Naive thymus-derived CD4-positive, alpha-beta T cell (primary cell): ENCODE data around the gene SERPINA10. TPM values are rescaled to one million over a fixed set of nuclear protein-coding genes. Genes with fewer than 3 reads are reported as not detected.
"Not testable (repeated sequence)": the region's sequence is repeated elsewhere in the genome, so short reads cannot be mapped to it uniquely, and the experiment has no call there.

ENCODE experiments used
- ATAC-seq: fragments of 150-1000 bp; cut with Tn5 transposase; 2 replicates; pipeline ENCODE4 v1.10.0; 2021; ENCODE audit warnings: mild to moderate bottlenecking, moderate library complexity
- CTCF ChIA-PET: fragments of 350-600 bp; sonication (Branson Sonifier 250); formaldehyde crosslinking; loops from one replicate; lab custom pipeline; 2021; ENCODE audit warnings: antibody characterized with exemption; lab: Charles Lee
- POLR2A ChIA-PET: fragments of 350-600 bp; sonication (Branson Sonifier 250); formaldehyde crosslinking; loops from one replicate; lab custom pipeline; 2021; ENCODE audit warnings: antibody characterized with exemption, inconsistent platforms; lab: Charles Lee
- DNase-seq, 9 donors: peaks; one replicate each; pipeline versions ENCODE4 v3.0.0 to v3.0.0-alpha.2; 2020 to 2022; ENCODE audit warnings: mixed read lengths in 1 of 9
- H3K27ac ChIP-seq: one replicate; pipeline ENCODE4 v1.7.0; 2013; ENCODE audit warnings: mild to moderate bottlenecking, low read depth, low read length, moderate library complexity
- H3K27me3 ChIP-seq, 2 donors: one replicate each; pipeline ENCODE4 v1.7.0; 2013; ENCODE audit warnings: low read length in 2 of 2, mild to moderate bottlenecking in 2 of 2, moderate library complexity in 2 of 2; ENCODE audit not compliant: control insufficient read depth in 2 of 2, insufficient read depth in 2 of 2
- H3K36me3 ChIP-seq, 3 experiments: 1 replicate in 2 of 3; 2 replicates in 1 of 3; pipeline ENCODE4 v1.7.0; 2013; ENCODE audit warnings: low read length in 3 of 3, mild to moderate bottlenecking in 3 of 3, moderate library complexity in 1 of 3; ENCODE audit not compliant: insufficient read depth in 3 of 3, control insufficient read depth in 2 of 3
- H3K4me1 ChIP-seq, 2 donors: one replicate each; pipeline ENCODE4 v1.7.0; 2013; ENCODE audit warnings: low read length in 2 of 2, mild to moderate bottlenecking in 2 of 2, moderate library complexity in 1 of 2; ENCODE audit not compliant: control insufficient read depth in 2 of 2, insufficient read depth in 2 of 2
- H3K4me3 ChIP-seq: 2 replicates; pipeline ENCODE4 v1.7.0; 2013; ENCODE audit warnings: mild to moderate bottlenecking, low read length
- H3K9me3 ChIP-seq, 3 experiments: 1 replicate in 2 of 3; 2 replicates in 1 of 3; pipeline ENCODE4 v1.7.0; 2013; ENCODE audit warnings: low read length in 3 of 3; ENCODE audit not compliant: control insufficient read depth in 2 of 3
- H3K27ac Mint-ChIP-seq, 9 donors: one replicate each; pipeline ENCODE4 v1.8.0; 2020 to 2022; ENCODE audit warnings: mixed read lengths in 9 of 9, mild to moderate bottlenecking in 8 of 9, moderate library complexity in 5 of 9, inconsistent platforms in 2 of 9
- H3K27me3 Mint-ChIP-seq, 5 donors: one replicate each; pipeline ENCODE4 v1.8.0; 2021 to 2022; ENCODE audit warnings: mixed read lengths in 5 of 5, mild to moderate bottlenecking in 1 of 5
- H3K36me3 Mint-ChIP-seq, 5 donors: one replicate each; pipeline ENCODE4 v1.8.0; 2020 to 2022; ENCODE audit warnings: mixed read lengths in 5 of 5, mild to moderate bottlenecking in 3 of 5, inconsistent platforms in 1 of 5
- H3K4me1 Mint-ChIP-seq, 7 donors: one replicate each; pipeline ENCODE4 v1.8.0; 2020 to 2022; ENCODE audit warnings: mixed read lengths in 7 of 7, mild to moderate bottlenecking in 3 of 7, inconsistent platforms in 1 of 7
- H3K4me3 Mint-ChIP-seq, 10 donors: one replicate each; pipeline ENCODE4 v1.8.0; 2020 to 2022; ENCODE audit warnings: mild to moderate bottlenecking in 10 of 10, mixed read lengths in 10 of 10, moderate library complexity in 6 of 10, inconsistent platforms in 2 of 10
- H3K9me3 Mint-ChIP-seq, 11 donors: one replicate each; pipeline ENCODE4 v1.8.0; 2020 to 2022; ENCODE audit warnings: mixed read lengths in 11 of 11, mild to moderate bottlenecking in 4 of 11, inconsistent platforms in 1 of 11, moderate library complexity in 1 of 11
- intact Hi-C, 2 donors: fragments of 100-400 bp; cut with micrococcal nuclease; formaldehyde crosslinking; loops; one replicate each; pipeline ENCODE4 v1.15.1; 2023
- polyA plus RNA-seq, 2 donors: library from polyadenylated mRNA; unstranded; fragments of 300-500 nt; fragmentation: Illumina TruSeq; gene quantifications; one replicate each; pipeline ENCODE4 v1.2.3, GENCODE V29; 2021
- total RNA-seq, 6 experiments: library from RNA in 5 of 6; stranded (reverse) in 5 of 6; gene quantifications; 1 replicate in 5 of 6; 2 replicates in 1 of 6; pipeline ENCODE4 v1.2.3 and lab custom pipeline; 2021 to 2026

Gene SERPINA10
- total and polyA plus RNA-seq, 7 experiments from 2014 or later = not detected

GRCh38 chr14:94269156-94269555 lies 23.9 kb downstream of the SERPINA10 start:
- Mint-ChIP-seq H3K4me1 (no peaks in the 10 kb centered on the region), H3K27ac (no peak overlapping the region), H3K36me3 (peaks cover 0 to 8% (median 1%) of the 10 kb centered on the region in 5 donors), H3K9me3 (no peaks in the 10 kb centered on the region), H3K4me3 (no peak overlapping the region), H3K27me3 (peaks cover 3 to 29% (median 28%) of the 10 kb centered on the region in 5 donors)
- ChIA-PET CTCF (no interaction called here), POLR2A (no interaction called here)
- no peak overlapping the region for H3K4me3 ChIP-seq
- no peak overlapping the region for H3K27ac ChIP-seq
- intact Hi-C loops = no loop called here
- H3K9me3 ChIP-seq = no peaks in the 10 kb centered on the region
- DNase-seq (no peak), ATAC-seq (no peak)
- no peaks in the 10 kb centered on the region for H3K27me3 ChIP-seq
- H3K4me1 ChIP-seq = no peaks in the 10 kb centered on the region
- no peaks in the 10 kb centered on the region for H3K36me3 ChIP-seq

GRCh38 chr14:94268582-94268981 lies 24.5 kb downstream of the SERPINA10 start:
- H3K4me3 ChIP-seq, CTCF ChIA-PET, H3K36me3 Mint-ChIP-seq, ATAC-seq, H3K27ac Mint-ChIP-seq, DNase-seq, intact Hi-C loops, H3K4me3 Mint-ChIP-seq, POLR2A ChIA-PET, H3K4me1 ChIP-seq, H3K27me3 ChIP-seq, H3K4me1 Mint-ChIP-seq, H3K27ac ChIP-seq, H3K9me3 Mint-ChIP-seq, H3K36me3 ChIP-seq, H3K9me3 ChIP-seq: not testable (repeated sequence)
- H3K27me3 Mint-ChIP-seq = peaks cover 3 to 32% (median 28%) of the 10 kb centered on the region in 5 donors

GRCh38 chr14:94267352-94267751 lies 25.7 kb downstream of the SERPINA10 start:
- H3K36me3 ChIP-seq = no peaks in the 10 kb centered on the region
- peaks cover 0 to 18% (median 10%) of the 10 kb centered on the region in 11 donors for H3K9me3 Mint-ChIP-seq
- H3K4me1 ChIP-seq = no peaks in the 10 kb centered on the region
- peaks cover 3 to 39% (median 26%) of the 10 kb centered on the region in 5 donors for H3K27me3 Mint-ChIP-seq
- ChIA-PET POLR2A (no interaction called here), CTCF (no interaction called here)
- H3K4me3 Mint-ChIP-seq = no peak overlapping the region
- H3K27ac Mint-ChIP-seq = no peak overlapping the region
- H3K27me3 ChIP-seq = no peaks in the 10 kb centered on the region
- intact Hi-C loops = no loop called here
- no peak overlapping the region for H3K4me3 ChIP-seq
- no peaks in the 10 kb centered on the region for H3K9me3 ChIP-seq
- H3K27ac ChIP-seq = no peak overlapping the region
- no peak for ATAC-seq
- no peaks in the 10 kb centered on the region for H3K4me1 Mint-ChIP-seq
- peaks cover 0 to 15% (median 7%) of the 10 kb centered on the region in 5 donors for H3K36me3 Mint-ChIP-seq
- DNase-seq = no peak

- ATAC-seq, H3K4me1 ChIP-seq, POLR2A ChIA-PET, H3K36me3 ChIP-seq, H3K27ac ChIP-seq, H3K27ac Mint-ChIP-seq, DNase-seq, H3K9me3 ChIP-seq, H3K27me3 ChIP-seq, H3K4me3 Mint-ChIP-seq, H3K4me3 ChIP-seq, intact Hi-C loops, CTCF ChIA-PET, H3K4me1 Mint-ChIP-seq: not testable (repeated sequence)
- H3K27me3 Mint-ChIP-seq = peaks cover 3 to 23% (median 8%) of the 10 kb centered on the region in 5 donors
- peaks cover 0 to 29% (median 7%) of the 10 kb centered on the region in 5 donors for H3K36me3 Mint-ChIP-seq
- peaks cover 0 to 33% (median 18%) of the 10 kb centered on the region in 11 donors for H3K9me3 Mint-ChIP-seq
Measured at GRCh38 chr14:94264195-94264594, 28.9 kb downstream of the SERPINA10 start.

- no peaks in the 10 kb centered on the region for H3K9me3 ChIP-seq
- no peaks in the 10 kb centered on the region for H3K36me3 Mint-ChIP-seq
- ChIA-PET POLR2A (no interaction called here), CTCF (no interaction called here)
- H3K36me3 ChIP-seq = no peaks in the 10 kb centered on the region
- no peaks in the 10 kb centered on the region for H3K9me3 Mint-ChIP-seq
- no peak overlapping the region for H3K4me3 ChIP-seq
- ATAC-seq = no peak
- no peak for DNase-seq
- no peaks in the 10 kb centered on the region for H3K27me3 ChIP-seq
- H3K4me1 Mint-ChIP-seq = no peaks in the 10 kb centered on the region
- peaks cover 0 to 15% (median 7%) of the 10 kb centered on the region in 5 donors for H3K27me3 Mint-ChIP-seq
- no peak overlapping the region for H3K4me3 Mint-ChIP-seq
- H3K4me1 ChIP-seq = no peaks in the 10 kb centered on the region
- intact Hi-C loops = no loop called here
- no peak overlapping the region for H3K27ac Mint-ChIP-seq
- H3K27ac ChIP-seq = no peak overlapping the region
Measured at GRCh38 chr14:94244182-94244581, 48.9 kb downstream of the SERPINA10 start.

GRCh38 chr14:94239406-94239805 lies 53.7 kb downstream of the SERPINA10 start:
- Histone ChIP-seq H3K27ac (no peak overlapping the region), H3K4me1 (no peaks in the 10 kb centered on the region), H3K36me3 (no peaks in the 10 kb centered on the region), H3K4me3 (no peak overlapping the region), H3K9me3 (no peaks in the 10 kb centered on the region), H3K27me3 (no peaks in the 10 kb centered on the region)
- H3K4me1 Mint-ChIP-seq = peaks cover 0 to 4% (median 0%) of the 10 kb centered on the region in 7 donors
- peaks cover 0 to 3% (median 0%) of the 10 kb centered on the region in 5 donors for H3K27me3 Mint-ChIP-seq
- peaks cover 0 to 2% (median 0%) of the 10 kb centered on the region in 11 donors for H3K9me3 Mint-ChIP-seq
- no peak overlapping the region for H3K4me3 Mint-ChIP-seq
- peaks cover 0 to 3% (median 0%) of the 10 kb centered on the region in 5 donors for H3K36me3 Mint-ChIP-seq
- no peak for DNase-seq
- CTCF ChIA-PET = no interaction called here
- no peak for ATAC-seq
- POLR2A ChIA-PET = no interaction called here
- H3K27ac Mint-ChIP-seq = no peak overlapping the region
- intact Hi-C loops = no loop called here

- no peak overlapping the region for H3K27ac ChIP-seq
- DNase-seq = no peak
- H3K4me3 Mint-ChIP-seq = no peak overlapping the region
- POLR2A ChIA-PET = no interaction called here
- peaks cover 0 to 3% (median 0%) of the 10 kb centered on the region in 5 donors for H3K27me3 Mint-ChIP-seq
- no peak for ATAC-seq
- intact Hi-C loops = no loop called here
- H3K36me3 ChIP-seq = no peaks in the 10 kb centered on the region
- no peak overlapping the region for H3K27ac Mint-ChIP-seq
- no peaks in the 10 kb centered on the region for H3K4me1 ChIP-seq
- no peaks in the 10 kb centered on the region for H3K9me3 ChIP-seq
- H3K4me3 ChIP-seq = no peak overlapping the region
- H3K9me3 Mint-ChIP-seq = peaks cover 0 to 2% (median 0%) of the 10 kb centered on the region in 11 donors
- H3K27me3 ChIP-seq = no peaks in the 10 kb centered on the region
- peaks cover 0 to 3% (median 0%) of the 10 kb centered on the region in 5 donors for H3K36me3 Mint-ChIP-seq
- CTCF ChIA-PET = no interaction called here
- H3K4me1 Mint-ChIP-seq = peaks cover 0 to 4% (median 0%) of the 10 kb centered on the region in 7 donors
Measured at GRCh38 chr14:94237983-94238382, 55.1 kb downstream of the SERPINA10 start.
